Left renal cortex interstitium (tissue), 4 donors: ENCODE data around the gene A4GALT. TPM values are rescaled to one million over a fixed set of nuclear protein-coding genes. Genes with fewer than 3 reads are reported as not detected.
"Not testable (repeated sequence)": the region's sequence is repeated elsewhere in the genome, so short reads cannot be mapped to it uniquely, and the experiment has no call there.

ENCODE experiments used
- DNase-seq, 4 donors: peaks; one replicate each; pipeline ENCODE4 v3.0.0-alpha.2; 2013; ENCODE audit warnings: low read depth in 4 of 4, low spot score in 2 of 4, missing footprints in 1 of 4
- polyA plus RNA-seq, 4 donors: library from polyadenylated mRNA; unstranded; fragments of 120-200 nt; gene quantifications; one replicate each; pipeline ENCODE4 v1.2.1, GENCODE V29; 2013; ENCODE audit not compliant: insufficient read length in 4 of 4

The A4GALT gene
- polyA plus RNA-seq, 4 donors: 14.5 to 24.4 (median 22.6) TPM

DNA sequence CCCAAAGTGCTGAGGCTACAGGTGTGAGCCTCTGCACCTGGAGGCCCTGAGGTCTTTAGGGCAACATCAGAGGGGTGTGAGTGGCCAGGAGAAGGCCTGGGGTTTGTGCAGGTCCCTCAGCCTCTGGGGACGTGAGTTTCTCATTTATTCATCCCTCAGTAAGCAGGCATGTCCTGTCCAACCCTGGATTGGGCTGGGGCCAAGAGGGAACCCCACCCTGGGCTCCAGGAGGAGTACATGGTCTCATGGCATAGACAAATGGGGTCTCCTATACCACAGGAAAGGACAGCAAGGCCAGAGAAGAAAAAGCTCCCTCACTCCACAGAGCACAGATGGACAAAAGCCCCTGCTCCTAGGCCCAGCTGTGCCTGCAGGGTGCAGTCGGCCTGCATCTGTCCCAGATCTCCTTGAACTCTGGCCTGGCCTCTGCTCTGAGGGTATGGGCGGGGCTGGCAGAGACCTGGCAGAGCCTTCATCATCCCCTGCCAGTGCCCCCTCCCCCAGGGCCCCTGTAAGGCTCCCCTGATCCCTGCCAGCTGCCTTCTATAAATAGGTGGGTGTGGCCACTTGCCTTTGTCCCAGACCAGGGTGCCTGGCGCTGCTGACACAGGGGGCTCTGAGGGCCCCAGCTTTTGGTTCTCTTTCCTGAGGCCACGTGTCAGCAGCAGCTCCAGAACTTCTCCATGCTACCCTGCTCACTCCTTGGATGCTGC, 34.6 kb downstream of the A4GALT start:
- no peak for DNase-seq

DNA sequence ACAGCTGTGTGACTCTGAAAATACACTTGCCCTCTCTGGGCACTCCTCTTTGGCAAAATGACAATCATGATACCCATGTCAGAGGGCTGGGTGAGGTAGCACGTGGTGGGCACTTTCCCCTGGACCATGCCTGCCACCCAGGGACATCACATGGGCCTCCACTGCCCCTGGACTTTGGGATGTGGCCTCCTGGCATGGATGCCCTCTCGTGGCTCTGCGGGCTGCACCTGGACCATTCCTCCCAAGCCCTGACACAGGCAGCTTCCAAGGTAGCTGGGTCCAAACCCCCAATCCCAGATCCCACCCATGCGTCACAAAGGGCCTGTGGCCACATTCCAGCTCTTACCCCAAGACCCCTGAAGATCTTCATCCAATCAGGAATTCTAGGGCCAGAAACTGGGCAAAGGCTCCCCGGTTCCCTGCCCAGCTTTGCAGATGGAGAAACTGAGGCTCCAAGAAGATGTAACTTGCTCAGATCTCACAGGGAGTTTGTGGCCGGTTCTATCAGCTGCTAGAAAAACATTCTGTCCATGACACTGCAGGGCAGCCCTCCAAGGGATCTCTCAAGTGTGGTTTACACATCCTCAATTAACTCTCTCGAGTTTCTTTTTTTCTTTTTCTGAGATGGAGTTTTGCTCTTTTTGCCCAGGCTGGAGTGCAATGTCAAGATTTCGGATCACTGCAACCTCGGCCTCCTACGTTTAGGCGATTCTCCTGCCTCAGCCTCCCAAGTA, 36.0 kb downstream of the A4GALT start:
- DNase-seq: no peak

DNA sequence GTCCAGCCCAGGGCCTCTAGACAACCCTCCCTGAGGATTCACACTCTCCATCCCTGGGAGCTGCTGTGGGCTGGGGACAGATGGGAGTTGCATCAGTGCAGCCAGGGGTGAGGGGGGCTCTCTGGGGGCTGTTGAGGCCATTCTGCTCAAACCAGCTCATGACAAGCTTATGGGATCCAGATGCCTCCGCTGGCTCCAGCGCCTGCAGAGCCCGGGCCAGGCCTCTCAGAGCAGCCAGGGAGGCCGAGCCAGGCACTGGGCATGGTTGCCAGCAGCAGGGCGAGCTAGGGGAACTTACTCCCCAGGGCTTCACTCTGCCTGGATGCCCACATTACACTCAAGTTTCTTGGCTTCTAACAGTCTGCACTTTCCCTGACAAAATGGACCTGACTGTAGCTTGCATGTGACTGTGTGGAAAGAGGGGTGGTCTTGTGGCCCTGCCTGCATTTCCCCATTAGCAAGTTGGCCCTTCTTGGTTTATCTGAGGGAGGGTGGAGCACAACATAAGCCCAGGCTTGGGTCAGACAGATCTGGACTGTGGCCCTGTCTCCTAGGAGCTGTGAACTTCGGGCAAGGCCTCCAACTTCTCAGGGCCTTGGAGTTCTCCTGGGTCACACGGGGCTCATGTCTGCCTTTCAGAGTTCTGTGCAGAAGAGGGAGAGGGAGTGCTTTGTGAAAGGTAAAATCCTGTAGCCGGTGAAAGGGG, 36.9 kb downstream of the A4GALT start:
- no peak for DNase-seq

DNA sequence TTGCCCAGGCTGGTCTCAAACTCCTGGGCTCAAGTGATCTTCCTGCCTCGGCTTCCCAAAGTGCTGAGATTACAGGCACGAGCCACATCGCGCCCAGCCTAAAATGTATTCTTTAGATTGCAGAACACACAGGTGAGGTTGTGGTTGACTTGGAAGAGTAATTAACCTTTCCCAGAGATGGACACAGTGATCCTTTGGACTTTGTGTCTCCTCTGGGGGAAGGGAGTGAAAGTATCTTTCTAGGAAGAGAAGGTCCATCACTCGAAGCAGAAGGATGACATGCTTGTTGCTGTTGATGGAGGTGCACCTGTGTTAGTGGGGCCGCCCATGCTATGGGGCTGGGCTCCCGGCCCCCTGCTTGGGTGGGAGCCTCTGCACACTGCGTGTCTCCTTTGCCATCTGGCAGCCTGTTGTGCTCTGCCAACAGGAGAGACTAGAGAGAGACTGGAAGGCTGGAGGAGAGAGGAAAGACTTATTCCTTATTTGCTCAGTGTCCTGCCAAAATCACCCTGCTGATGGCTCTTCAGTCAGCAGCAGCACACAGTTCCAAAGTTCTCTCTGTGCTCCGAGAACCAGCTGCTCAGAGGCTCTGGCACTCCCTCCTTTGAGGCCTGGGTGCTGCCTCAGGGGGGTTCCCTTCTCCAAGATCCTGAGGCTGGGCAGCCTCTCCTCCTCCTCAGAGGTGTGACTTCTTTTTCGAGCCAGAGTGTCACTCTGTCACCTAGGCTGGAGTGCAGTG, 38.4 kb downstream of the A4GALT start:
- no peak for DNase-seq

DNA sequence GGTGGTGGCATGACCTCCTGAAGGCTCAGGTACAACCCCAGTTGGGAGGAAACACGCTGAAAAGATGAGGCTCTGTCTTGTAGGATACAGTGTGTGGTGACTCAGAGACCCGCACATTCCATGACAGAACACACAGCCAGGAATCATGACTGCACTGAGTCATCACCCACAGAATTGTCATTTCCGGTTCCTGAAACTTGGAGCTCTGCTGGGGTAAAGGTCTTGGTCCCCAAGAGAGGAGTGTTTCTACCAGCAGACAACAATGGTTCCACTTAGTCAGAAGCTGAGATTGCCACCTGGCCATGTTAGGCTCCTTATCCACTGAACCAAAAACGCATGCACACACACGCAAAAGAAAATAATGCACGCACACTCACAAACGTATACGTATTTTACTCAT, 40.0 kb downstream of the A4GALT start:
- DNase-seq: no peak

DNA sequence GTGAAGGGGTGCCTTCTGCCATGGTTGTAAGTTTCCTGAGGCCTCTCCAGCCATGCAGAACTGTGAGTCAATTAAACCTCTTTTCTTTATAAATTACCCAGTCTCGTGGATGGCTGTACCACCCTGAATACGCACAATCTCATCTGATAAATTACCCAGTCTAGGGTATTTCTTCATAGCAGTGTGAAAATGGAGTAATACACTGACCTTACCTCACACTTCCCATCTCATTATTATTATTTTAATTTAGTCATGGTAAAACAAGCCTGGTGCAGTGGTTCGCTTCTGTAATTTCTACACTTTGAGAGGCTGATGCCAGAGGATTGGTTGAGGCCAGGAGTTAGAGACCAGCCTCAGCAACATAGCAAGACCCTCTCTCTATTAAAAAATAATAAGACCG, 41.0 kb downstream of the A4GALT start:
- DNase-seq: no peak

DNA sequence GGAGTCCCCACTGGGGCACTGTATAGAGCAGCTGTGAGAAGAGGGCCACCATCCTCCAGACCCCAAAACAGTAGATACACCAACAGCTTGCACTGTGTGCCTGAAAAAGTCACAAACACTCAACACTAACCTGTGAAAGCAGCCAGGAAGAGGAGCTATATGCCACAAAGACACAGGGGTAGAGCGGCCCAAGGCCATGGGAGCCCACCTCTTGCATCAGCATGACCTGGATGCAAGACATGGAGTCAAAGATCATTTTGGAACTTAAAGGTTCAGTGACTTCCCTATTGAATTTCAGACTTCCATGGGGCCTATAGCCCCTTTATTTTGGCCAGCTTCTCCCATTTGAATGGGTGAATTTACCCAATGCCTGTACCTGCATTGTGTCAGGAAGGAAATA, 41.8 kb downstream of the A4GALT start:
- no peak for DNase-seq

DNA sequence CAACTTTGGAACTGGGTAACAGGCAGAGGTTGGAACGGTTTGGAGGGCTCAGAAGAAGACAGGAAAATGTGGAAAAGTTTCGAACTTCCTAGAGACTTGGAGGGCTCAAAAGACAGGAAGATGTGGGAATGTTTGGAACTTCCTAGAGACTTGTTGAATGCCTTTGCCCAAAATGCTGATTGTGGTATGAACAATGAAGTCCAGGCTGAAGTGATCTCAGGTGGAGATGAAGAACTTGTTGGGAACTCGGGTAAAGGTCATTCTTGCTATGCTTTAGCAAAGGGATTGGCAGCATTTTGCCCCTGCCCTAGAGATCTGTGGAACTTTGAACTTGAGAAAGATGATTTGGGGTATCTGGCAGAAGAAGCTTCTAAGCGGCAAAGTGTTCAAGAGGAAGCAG, 42.7 kb downstream of the A4GALT start:
- not testable (repeated sequence) for DNase-seq

DNA sequence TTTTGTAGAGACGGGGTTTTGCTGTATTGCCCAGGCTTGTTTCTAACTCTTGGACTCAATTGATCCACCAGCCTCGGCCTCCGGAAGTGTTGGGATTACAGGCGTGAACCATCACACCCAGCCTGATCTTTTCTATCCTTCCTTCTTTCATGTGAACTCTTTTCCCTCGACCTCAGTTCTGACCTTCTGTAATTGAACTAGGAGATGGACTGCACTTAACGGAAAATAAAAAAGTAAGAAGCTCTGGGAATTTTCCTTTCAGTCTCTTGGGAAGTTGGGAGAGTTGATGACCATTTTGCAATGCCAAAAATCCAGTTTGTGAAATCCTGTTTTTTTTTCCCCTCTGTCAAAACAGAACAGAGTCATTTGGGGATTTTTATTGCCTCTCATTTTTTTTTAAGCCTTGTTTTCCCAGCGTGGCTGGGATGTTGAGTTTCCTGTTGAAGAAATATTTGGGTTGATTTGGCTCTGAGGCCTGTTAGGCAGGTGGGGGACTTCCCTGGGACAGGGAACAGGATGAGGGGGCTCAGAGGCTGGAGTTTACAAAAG, 44.5 kb downstream of the A4GALT start:
- DNase-seq: no peak

DNA sequence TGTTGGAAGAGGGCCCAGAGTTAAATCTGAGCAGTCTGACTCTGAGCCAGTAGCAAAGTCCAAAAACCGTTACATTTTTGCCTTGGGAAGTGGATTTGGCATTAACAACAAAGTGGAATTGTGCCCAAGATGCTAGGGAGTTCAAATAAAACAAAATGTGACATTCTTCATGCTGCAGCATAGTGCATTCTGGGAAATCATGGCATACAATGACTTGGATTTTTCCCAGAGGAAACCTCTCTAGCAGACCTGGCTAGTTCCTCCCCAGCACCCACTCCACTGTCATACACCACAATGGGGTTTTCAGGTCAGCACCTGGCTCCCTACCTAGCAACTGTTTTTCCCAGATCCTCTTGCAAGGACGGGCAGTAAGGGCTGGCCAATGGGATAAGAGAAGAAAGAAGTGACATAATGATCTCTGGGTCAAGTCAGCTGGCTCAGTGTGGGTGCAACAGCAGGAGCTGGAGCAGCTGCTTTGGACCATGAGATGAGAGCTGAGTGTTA, 46.7 kb downstream of the A4GALT start:
- no peak for DNase-seq

DNA sequence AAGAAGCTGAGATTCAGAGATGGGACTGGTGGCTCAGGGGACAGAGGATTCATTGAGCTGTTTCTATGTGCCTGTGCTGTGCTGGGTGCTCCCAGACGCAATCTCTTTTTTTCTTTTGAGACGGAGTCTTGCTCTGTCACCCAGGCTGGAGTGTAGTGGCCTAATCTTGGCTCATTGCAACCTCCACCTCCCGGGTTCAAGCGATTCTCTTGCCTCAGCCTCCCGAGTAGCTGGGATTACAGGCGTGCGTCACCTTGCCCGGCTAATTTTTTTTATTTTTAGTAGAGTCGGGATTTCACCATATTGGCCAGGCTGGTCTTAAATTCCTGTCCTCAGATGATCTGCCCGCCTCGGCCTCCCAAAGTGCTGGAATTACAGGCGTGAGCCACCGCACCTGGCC, 47.6 kb downstream of the A4GALT start:
- DNase-seq: not testable (repeated sequence)

DNA sequence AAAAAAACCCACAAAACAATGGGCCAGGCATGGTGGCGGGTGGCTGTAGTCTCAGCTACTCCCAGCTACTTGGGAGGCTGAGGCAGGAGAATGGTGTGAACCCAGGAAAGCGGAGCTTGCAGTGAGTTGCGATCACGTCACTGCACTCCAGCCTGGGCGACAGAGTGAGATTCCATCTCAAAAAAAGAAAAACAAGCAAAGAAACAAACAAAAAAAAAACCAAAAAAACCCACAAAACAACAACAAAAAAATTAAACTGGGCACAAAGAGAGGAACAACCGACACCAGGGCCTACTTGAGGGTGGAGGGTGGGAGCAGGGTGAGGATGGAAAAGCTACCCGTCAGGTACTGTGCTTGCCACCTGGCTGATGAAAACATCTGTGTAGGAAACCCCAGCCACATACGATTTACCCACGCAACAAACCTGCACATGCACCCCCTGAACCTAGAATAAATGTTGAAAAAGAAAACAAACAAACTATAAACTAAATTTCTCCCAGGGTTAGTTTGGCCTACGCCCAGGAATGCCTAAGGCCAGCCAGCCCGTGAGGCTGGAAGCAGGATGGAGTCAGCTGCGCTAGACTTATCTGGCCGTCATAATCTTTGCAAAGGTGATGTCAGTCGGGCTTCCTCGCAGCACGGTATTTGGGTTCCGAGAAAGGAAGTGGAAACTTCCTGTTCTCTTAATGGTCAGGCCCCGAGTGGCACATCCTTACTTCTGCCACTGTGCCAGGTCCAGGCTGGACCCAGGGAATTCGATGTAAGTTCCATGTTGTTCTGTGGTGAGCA, 49.6 kb downstream of the A4GALT start:
- DNase-seq: no peak

DNA sequence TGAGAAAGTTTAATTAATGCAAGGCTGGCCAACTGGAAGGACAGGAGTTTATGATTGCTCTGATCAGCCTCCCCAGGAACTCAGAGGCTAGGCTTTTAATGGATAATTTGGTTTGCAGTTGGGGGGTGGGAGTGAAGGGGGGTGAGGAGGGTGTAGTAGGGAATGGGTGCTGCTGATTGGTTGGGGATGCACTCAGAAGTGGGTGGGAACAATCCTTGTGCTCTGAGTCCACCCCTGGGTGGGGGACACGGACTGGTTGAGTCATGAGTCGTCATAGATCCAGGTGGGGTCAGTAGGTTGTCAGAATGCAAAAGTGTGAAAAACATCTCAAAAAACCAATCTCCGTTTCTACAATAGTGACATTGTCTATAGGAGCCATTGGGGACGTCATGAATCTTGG, 50.6 kb downstream of the A4GALT start:
- DNase-seq: no peak

DNA sequence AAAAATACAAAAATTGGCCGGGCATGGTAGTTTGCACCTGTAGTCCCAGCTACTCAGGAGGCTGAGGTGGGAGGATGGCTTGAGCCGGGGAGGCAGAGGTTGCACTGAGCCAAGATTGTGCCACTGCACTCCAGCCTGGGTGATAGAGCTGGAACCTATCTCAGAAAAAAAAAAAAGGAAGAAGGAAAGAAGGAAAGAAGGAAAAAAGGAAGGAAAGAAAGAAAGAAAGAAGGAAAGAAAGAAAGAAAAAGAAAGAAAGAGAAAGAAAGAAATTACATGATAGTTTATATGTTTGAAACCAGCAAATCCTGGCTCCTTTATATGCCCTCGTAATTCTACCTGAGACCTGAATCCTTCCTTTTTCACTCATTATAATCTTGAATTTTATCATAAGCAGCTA, 54.3 kb downstream of the A4GALT start:
- not testable (repeated sequence) for DNase-seq

DNA sequence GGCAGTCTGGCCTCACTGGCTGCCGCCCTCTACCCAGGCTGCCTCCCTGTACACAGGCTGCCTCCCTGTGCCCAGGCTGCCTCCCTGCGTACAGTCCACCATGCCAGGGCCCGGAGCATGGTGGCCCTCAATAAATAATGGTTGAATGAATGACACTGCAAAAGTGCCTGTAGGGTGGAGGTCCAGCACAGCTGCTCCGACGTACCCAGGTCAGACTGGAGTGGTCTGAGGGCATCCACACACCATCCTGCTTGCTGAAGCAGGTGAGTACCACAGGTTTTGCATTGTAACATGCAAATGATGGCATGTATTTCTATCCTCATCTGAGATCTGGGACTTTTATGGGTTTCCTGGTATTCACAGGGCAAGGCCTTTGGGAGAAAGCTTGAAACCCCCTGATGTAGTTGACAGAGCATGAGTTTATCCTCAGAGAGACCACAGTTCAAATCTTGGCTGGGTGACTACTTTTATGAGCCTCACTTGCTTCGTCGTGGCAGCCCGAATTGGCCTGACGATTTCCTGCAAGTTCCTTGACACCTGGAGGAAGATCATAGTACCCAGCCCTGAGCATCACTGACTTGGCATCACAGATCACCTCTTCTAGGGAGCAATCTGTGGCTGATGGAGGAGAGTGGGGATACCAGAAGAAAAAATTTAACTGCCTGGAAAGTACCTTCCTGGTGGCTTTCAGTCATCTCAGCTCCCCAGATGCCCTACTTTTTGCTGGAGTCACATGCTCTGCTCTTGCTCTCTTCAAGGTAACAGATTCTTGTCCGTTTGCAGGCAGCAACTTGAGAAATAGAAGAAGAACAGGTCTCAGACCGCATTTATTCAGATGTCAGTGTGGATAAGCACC, 55.5 kb downstream of the A4GALT start:
- no peak for DNase-seq

DNA sequence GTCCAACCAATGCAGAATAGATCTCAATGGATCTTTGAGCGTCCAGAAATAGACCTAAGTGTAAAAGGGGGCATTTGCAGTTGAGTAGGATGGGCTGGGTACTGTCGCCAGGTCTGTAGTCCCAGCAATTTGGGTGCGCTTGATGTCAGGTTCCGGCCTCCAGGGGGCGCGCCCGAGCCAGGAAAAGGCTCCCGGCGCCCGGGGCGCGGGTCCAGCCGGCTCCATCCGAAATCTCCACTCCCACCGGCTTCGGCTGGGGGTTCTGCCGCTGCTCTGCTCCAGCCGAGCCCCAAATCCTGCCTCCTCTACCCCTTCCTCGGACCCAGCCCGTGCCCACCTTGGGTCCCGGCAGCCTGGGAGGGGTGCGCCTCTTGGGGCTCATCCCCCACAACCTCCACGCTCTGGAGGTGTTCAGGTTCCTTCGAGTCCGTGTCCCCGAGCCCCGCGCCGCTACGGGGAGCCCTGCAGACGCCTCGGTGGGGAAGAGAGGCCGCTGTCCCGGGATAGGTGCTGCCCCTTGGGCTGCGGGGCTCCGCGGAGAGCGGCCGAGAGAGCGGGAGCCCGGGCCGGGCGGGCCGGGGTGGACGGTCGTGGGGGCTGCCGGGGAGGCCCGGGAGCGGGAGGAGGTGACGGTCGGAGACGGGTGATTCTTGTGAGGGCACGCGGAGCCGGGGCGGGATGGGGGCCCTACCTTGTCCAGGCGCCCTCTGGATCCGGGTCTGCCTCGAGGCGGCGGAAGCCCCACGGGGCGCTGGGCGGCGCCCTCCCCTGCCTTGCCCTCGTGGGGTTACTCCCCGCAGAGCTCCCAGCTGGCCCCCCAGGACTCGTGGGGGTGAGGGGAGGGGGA, 58.5 kb downstream of the A4GALT start:
- peak in 2 of 4 donors; percentile 63 to 78 for DNase-seq

DNA sequence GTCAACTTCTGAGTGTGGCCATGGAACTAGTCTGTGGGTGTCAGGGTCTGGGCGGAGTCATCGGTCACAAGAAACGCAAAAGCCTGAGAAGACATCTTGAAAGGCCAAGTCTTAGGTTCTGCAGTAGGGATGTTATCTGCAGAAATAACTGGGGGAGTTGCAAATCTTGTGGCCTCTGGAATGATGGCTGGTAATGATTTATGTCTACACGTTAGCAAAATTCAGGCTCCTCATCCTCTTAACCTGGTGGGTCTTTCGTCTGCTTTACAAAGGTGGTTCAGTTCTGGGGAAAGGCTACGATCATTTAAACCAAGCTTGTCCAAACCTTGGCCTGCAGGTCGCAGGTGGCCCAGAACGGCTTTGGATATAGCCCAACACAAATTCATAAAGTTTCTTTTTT, 64.1 kb downstream of the A4GALT start:
- no peak for DNase-seq

DNA sequence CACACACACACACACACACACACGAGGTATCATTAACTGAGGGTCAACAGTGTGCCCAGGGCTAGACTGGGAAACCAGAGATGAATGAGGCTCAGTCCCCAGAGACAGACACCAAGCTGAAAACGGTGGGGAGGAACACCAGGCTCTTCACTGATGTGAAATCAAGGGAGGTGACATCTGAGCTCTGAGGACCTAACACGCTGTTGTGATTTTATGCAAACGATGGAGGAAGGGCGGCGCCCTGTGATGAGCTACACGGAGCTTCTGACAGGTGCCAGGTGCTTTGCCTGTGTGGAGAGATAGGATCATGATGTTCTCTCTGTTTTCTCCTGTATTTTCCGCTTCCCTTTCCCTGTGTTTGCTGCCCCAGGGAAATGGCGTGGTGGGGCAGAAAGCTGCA, 65.0 kb downstream of the A4GALT start:
- no peak for DNase-seq
